Limb (tissue), 2 donors: Measurements from ENCODE around the gene ANXA6.
"Not testable (repeated sequence)": the region's sequence is repeated elsewhere in the genome, so short reads cannot be mapped to it uniquely, and the experiment has no call there.

ENCODE experiments used
- DNase-seq, 2 donors: peaks; one replicate each; pipeline ENCODE4 v3.0.0-alpha.2; 2016; ENCODE audit errors: extremely low spot score in 2 of 2

Gene ANXA6

DNA sequence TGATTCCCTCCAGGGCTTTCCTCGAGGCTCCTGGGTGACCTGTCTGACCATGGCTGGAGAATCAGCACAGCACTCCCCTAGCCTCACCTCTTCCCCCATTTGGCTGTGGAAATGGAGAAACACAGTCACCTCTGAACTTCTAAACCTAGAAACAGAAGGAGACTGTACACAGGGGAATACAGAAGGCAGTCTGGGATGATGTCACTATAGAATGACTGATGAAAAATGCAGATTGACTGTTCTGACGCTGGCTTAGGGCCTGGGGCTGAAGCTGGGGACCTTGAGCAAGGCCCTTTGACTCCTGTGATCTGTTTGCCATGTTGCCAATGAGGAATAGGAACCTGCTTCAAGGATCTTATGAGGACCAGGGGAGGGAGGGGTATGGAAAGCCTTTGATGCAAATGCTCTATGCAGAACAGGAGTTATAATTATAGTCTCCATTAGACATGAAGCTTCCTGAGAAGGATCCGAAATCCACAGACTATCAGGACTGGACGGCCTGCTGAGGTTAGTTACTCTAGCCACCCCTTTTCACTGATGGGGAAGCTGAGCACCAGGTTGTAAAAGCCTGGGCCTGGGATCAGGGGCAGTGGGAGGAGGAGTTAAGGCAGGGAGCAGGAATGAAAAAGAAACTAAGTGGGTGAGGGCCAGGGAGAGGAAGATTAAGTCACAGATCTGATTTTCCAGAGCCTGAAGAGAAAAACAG is 24.4 kb upstream of the ANXA6 start:
- no peak for DNase-seq

DNA sequence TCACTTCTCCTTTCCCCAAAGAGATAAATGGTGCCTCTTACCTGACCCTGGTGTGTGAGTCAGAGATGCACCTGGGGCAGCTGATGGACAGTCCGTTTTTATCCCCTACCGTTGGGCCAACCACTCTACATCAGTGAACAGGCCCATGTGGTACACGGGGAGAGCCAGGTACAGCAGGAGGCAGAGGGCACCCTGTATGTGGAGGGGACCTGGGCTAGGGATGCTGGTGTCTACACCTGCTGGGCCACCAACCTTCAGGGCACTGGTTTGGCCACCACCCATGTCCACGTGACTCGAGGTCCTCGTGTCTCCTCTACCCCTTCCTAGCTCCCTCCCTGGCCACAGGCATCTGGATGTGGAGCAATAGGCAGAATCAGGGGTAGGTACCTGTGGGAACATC is 22.7 kb upstream of the ANXA6 start:
- DNase-seq: no peak

DNA sequence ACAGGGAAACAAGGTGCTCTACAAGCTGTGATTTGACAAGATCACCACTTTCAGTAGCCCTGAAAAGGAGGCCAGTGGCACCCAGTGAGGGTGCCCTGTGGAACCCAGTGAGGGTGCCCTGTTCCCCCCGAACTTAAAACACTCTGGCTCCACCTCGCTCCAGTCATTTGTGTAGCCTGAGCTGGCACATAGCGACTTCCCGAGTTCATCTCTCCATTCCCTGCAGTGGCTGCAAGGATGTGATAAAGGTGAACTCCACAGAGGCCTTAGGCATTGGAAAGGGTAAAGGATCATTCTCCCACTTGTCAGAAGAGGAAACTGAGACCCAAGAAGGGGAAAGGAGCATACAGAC is 21.9 kb upstream of the ANXA6 start:
- DNase-seq: no peak

DNA sequence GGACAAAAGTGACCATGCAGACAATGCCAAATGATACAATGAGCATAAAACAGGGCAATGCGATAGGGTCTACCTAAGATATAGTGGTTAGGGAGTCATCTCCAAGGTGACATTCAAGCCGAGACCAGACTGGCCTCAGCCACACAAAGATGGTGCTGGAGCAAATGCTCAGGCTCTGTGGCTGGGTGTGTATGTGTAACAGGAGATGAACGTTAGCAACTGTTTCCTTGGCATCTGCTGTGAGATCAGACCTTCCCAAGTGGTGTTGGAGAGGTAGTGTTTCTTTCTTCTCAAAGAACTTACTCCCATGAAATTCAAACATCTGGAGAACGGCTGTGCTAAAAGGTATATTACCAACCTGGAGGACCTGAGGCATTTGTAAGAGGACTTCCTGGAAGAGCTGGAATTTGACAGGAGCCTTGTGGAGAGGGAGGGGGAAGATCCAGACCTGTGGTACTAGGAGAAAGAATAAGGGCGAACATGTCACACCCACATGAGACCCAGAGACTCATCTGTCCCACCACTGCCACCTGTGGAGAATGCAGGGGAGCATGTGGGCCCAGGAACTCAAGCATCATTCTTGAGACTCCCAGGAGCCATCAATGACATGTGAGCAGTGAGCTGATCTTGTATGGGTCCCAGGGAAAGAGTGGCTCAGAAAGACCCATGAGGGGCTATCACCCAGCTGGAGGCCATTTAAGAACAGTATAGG is 21.4 kb upstream of the ANXA6 start:
- DNase-seq: no peak

DNA sequence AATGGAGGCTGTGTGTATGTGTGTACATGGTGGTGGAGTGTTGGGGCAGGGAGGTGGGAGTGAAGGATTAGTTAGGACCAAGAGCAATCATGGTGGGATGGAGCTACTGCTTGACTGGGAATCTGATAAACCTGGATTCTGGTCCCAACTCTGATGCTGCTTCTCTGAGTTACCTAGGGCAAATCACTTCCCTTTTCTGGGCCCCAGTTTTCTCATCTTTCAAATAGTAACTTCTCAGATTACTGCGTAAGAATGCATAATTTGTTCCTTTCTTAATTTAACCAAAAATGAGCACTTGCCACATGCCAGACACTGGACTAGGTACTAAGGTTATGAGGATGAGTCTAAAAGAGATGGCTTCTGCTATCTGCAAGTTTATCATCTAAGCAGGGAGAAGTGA is 20.8 kb upstream of the ANXA6 start:
- no peak for DNase-seq

DNA sequence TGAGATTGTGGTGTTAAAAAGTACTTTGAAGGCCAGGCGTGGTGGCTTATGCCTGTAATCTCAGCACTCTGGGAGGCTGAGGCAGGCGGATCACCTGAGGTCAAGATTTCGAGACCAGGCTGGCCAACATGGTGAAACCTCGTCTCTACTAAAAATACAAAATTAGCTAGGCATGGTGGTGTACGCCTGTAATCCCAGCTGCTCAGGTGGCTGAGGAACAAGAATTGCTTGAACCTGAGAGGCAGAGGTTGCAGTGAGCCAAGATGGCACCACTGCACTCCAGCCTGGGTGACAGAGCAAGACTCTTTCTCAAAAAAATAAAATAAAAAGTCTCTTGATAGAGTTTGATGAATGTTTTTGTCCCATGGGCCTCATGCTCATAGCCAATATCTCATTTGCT is 18.7 kb upstream of the ANXA6 start:
- not testable (repeated sequence) for DNase-seq

DNA sequence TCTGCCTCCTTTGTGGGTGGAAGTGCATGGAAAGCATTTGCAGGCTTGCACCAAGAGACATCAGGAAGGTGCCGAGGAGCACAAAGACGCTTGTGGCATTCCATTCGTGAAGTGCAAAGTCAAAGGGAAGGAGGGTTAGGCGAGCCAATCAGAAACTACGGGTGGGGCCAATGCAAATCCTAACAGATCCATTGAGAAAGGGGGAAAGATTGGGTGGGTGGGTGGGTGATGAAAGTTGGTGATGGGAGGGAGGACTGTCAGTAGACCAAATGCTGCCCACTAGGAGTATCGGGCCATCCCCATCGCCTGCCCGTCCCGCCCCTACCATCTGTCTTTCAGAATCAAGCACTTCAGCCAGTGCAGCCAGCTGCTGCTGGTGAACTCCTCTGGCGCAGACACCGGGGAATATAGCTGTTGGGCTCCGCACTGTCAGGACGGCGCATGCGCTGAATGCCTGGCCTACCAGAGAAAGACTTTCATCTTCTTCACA is 17.1 kb upstream of the ANXA6 start:
- DNase-seq: no peak

DNA sequence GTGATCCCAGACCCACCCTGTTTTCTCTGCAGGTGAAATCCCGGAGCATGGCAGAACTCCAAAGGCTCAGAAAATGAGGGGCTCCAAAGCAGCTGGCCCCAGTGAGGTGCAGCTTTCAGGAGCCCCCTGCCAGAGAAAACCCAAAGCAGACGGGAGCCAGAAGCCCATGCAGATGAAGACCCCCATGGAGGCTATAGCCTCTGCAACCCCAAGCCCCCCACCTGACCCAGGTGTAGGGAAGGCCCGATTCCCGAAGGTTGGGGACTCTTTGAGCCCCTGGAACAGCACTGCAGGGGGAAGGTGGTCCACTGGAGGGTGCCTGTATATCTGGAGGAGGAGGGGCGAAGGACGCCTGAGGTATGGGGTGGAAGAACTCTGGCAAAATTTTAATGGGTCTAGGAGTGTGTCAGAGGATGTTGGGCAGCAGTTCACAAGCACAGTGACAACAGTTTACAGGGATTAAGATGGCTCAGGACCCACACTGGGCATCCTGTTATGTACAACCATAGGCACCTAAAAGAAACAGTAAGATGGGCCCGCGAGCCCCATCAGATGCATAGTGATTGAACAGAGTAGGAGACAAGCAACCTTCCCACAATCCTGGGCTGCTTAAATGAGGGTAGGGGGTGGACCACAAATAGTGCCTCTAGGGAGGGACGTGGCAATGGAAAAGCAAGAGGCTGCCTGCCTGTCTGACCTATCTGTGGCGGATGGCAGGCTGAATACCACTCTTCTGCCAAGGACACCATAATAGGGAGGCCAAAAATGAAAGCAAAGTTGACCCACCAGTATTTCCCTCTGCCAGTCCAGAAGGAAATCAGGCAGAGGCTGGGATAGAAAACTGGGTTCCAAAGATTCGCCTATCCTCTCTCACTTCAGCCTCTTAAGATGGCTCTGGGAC is 16.4 kb upstream of the ANXA6 start:
- DNase-seq: no peak

DNA sequence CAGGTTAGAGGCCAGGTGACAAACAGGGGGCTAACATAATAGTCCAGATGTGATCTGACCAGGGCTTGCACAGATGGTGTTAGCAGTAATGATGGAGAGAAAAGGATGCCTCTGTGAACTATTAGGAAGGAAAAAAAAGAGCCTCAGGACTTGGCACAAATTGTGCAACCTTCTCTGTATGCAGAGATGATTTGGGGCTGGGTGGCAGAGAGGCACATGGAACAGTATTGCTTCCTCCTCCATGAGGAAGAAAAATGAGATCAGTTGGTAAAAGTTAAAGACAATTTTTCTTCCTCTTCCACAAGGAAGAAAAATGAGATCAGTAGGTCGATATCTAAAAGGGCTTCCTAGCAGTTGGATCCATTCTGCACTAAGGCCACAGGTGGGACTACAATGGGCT is 13.9 kb upstream of the ANXA6 start:
- no peak for DNase-seq

DNA sequence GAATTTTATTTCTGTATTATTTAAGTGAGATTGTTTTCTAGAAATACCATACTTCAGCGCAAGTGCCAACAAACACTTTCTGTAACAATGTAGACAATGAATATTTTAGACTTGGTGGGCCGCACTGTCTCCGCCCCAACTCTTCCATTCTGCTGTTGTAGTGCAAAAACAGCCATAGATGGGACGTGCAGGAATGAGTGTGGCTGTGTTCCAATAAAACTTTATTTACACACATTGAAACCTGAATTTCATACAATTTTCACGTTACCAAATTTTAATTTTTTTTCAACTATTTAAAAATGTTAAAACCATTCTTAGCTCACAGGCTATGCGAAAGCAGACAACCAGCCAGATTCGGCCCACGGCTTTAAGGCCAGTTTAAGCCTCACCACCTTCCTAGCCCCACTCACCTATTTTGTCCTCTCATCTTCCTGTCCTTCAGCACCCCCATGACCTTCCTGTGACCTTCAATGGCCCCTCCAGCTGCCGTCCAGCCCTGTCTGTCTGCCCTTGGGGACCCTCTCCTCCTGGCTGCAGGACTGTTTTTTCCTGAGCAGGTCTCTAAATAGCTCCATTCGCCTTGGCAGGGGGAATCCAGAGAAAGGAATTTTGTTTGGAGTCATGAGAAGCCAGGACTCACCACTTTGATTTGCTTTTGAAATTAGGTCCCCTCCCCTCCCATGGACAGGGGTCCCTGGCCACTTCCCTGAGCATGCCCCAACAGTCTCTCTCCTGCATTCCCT is 11.2 kb upstream of the ANXA6 start:
- DNase-seq: no peak

DNA sequence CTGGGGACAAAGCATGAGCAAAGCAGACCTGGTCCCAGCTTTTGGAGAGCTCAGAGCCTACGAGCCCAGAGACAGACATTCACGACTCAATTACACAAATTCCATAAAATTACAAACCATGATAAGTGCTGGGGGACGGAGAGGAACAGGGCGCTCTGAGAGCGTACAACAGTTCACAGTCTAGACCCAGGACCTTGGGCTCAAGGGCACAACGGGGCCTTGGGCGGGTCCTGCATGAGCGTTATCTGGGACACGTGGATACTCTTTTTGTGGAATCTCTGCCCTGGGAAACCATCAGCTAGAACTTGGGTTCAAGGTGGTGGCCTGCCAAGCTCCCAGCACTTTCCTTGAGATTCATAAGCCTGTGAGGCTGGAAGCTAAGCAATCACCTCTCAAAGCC is 9.4 kb upstream of the ANXA6 start:
- DNase-seq: no peak

DNA sequence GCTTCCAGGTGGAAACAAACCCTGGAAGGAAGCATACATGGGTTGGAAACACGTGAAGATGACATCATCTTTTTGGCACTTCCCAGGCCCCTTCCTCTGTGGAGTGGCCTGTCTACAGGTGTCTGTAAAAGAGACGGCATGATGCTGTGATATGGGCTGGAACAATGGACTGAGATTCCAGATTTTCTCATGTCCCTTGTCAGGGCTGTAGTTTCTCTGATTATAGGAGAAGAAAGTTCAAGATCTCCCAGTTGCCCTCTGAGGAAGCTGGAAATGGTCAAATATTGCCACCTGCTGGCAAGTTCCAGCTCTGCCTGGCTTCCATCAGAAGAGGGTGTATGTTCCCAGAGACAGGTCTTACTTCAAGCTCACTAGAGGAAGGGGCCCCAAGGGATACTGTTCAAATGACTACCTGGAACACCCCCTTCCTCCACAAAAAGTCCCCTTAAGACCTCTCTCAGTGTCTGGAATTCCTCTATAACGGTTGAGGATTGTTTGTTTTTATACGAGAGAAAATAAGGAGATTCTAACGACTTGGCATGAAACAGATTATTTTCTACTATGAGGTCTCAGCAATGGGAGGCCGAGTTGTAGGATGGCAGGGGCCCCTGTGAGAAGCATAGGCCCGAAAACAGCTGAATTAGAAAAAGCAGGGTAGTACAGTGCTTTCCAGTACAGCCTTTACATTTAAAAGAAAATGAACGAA is 7.3 kb upstream of the ANXA6 start:
- DNase-seq: peak; percentile 81 to 86

DNA sequence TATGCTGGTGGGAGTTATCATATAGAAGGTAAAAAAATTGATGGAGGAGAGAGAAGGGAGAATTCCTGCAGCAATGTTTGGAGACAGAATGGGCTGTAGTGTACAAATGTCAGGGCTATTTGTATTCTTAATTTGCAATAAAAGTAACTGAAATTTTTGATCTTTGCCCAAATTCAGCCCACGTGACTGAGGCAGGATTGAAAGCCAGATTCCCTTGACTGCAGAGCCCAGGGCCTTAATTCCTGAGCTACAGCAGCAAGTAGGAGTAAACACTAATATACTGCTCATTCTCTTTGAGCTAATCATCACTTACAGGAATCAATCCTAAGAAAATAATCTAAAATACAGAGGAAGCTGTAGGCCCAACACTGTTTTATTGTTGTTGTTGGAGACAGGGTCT is 5.2 kb upstream of the ANXA6 start:
- DNase-seq: no peak

DNA sequence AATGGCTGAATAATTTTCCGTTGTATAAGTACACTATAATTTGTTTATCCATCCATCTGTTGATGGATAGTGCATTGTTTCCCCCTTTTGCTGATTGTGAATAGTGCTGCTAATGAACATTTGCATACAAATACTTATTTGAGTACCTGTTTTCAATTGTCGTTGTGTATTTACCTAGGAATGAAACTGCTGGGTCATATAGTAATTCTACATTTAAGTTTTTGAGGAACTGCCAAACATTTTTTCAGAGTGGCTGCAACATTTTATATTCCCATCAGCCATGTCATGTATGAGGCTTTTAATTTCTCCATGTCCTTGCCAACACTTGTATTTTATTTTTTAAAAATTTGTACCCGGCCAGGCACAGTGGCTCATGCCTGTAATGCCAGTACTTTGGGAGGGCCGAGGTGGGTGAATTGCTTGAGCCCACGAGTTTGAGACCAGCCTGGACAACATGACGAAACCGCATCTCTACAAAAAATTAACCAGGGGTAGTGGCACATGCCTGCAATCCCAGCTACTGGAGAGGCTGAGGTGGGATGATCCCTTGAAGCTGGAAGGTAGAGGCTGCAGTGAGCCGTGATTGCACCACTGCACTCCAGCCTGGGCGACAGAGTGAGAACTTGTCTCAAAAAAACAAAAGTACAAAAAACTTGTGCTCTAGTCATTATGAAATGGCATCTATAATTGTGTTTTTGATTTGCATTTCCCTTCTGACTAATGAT is 2.2 kb upstream of the ANXA6 start:
- DNase-seq: no peak

DNA sequence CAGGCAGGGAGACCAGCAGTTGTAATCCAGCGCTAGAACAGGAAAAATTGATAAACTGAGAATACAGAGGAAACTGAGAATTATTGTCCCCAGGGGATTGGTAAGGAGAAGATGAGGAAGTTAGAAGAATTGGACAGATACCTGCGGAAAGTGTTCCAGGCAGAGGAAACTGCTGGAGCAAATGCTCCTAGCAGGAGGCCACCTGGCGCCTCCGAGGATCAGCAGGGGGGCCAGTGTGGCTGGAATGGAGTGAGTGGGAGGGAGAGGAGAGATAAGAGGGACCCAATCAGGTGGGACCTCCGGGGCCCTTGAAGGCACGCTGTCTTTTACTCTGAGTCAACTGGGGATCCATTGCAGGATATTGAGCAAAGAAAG is 695 bp upstream of the ANXA6 start:
- DNase-seq: no peak

DNA sequence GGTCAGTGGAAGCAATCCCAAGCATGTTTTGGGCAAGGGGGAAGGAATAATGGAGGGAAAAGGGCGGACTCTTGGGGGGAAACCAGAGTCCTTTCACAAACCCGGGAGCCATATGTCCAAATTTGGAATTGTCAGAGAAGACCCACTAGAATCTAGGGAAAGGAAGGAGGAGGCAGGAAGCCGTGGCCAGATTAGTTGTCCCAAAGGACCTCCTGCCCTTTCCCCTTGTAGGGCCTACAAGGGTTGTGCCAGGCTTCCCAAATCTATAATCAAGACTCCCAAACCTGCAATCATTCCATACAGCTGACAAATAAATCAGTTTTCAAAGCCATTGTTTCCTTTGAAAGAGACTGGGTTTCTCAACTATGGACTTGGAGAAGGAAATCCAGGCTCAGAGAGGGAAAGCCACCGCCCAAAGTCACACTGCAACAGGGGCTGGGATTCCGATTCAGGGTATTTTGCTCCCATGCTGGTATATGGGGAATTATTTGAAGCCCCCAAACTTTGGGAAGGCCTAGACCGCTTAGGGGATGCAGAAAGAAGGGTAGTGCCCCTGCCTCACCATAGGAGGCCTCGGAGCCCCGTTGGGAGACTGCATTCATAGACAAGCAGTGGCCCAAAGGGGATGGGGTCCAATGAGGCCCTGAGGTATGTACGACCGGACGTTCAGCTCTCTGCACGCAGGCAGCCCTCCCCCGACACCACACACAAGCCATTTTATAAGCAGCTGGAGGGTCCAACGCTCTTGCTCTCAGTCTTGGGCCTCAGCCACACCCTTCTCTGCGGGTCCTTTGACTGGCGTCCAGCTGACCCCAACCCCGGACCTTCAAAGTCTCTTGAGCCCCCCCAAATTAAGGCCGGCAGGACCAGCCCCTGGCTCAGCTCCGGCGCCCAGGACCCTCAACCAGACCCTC is 815 bp downstream of the ANXA6 start:
- DNase-seq: no peak

DNA sequence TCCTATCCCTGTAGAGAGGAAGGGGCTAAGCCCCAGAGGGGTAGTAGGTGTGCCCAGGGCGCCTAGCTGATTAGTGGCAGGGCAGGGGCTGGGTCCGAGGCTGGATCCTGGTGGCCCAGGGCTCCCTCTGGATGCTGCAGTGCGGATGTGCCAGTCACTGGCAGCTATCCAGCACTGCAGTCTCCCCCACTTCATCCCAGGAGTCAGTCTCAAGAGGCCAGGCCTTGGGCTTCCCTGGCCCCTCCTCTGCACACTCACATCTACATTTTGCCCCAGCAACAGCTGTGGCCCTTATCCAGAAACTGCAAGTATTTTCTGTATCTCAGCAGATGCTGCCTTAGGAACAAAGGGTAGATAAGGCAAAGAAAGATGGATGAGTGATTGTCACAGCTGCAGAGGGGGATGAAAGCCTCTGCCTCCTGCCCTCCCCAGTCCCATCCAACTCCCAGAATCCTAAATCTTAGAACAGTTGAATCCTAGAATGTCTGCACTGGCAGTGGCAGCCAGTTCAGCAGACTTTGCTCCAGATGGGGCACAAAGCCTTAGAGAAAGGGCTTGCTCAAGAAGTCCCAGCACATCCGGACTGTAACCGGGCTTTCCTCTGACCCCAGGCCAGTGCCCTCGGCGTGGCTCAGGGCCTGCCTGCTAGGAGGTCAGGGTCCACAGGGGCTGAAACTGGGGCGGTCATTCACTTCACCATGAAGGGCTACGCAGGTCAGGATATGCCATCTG is 1.6 kb downstream of the ANXA6 start:
- DNase-seq: peak; percentile 68 to 78

DNA sequence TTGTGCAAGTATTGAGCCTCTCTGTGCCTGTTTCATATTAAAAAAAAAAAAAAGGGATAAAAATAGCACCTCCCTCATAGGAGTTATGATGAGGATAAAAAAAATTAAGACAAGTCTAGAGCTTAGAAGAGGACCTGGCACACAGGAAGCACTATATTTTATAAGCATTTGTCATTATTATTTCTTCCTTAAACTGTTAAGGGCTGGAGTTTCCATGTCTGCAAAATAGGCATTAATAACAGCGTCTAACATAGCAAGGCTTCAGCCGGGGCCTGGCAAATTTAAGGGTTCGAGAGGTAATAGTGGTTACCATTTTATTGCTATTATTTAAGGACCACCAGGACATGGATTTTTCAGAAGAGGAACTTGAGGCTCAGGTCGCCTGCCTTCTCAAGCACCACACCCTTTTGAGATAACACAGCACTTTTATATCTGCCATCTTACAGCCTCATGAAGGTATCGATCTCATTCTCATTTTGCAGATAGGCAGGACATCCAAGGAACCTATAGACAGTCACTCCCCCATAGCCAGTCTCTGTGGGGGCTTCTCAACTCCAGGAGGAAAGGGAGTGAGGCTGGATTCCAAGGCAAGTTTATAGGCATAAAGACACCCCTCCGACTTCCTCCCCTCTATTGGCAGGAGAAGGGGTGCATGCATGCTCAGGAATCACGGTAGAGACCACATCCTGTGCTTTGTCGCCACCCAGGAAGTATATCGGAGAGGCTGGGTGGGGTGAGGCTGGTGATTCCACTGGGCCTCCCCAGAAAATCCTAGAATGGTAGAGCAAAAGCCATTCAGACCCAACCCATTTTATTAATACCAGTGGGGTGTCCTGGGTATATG is 2.4 kb downstream of the ANXA6 start:
- DNase-seq: no peak
